Stimulated activated CD8-positive, alpha-beta memory T cell treated with anti-CD3 and anti-CD28 coated beads, Interleukin-15, amount 100 ng/mL, for 48 hours (primary cell): ENCODE measurements around the gene ROBO1.

ENCODE experiments used
- DNase-seq, 2 donors: peaks; one replicate each; pipeline ENCODE4 v3.0.0-alpha.2; 2020; ENCODE audit warnings: low read depth in 2 of 2

Gene ROBO1

GRCh38 chr3:79467721-79468120, 300.1 kb downstream of the ROBO1 start:
- DNase-seq: no peak

DNA sequence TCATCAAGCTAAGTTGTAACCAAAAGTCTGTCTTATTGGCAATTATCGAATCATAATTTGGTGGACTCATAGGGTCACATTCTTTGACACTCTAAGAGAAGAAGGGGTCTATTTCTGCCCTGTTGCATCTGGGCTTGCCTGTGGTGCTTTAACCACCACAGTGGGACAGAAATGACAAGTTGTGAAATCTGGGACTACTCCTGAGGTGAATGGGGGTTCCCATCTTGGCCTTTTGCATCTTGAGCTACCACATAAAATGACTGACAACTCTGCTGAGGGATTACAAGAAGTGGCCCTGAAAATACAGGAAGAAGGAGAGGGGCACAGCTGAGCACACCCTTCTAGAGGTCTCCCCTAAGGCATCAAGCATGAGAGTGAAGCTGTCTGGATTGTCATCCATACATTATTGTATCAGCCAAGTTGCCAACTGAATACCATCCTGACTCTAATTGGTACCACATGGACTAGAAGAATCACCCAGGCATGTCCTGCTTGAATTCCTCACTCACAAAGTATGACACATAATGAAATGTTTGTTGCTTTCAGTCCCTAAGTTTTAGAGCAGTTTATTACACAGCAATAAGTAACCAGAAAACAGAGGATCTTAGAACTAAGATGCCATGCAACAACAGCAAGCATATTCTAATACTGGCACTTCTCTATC, 306.5 kb downstream of the ROBO1 start:
- no peak for DNase-seq

DNA sequence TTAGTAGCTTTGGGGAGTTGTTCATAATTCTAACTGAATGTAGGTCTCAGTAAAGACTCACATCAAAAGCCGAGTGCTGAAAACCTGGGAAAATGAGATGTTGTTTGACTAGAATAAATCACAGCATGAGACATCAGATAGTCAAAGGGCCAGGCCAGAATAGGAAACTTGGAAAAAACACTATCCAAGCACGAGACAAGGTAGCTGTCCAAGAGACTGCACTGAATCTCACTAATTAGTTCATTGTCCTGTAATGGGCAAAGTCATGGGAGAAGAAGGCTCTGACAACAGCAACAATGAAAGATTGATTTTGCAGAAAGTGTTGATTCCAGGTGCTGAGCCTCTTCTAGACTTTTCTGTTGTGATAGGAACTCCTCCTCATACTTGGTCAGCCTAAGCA, 314.2 kb downstream of the ROBO1 start:
- no peak for DNase-seq

- no peak for DNase-seq
These were observed 331.4 kb downstream of the ROBO1 start for GRCh38 chr3:79436387-79436786.

GRCh38 chr3:79427081-79427480, 340.7 kb downstream of the ROBO1 start:
- no peak for DNase-seq

- no peak for DNase-seq
These were observed 343.0 kb downstream of the ROBO1 start for GRCh38 chr3:79424811-79425210.

DNA sequence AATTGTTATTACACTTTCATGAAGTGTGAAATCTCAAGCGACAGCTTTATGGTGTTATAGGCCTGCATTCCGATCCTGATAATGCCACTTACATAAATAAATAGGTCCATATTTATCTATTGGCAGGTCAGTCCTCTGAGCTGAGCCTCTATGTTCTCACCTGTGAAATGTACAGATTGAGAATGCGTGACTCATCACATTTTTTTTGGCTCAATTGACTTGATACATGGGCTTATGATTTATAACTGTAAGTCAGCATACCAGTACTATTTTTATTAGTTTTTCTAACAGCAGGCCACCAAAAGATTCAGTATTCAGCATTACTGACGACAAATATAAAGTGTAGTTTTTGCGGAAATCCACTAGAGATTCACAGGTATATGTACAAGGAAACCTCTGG, 344.4 kb downstream of the ROBO1 start:
- no peak for DNase-seq

GRCh38 chr3:79421273-79421672, 346.5 kb downstream of the ROBO1 start:
- no peak for DNase-seq

DNA sequence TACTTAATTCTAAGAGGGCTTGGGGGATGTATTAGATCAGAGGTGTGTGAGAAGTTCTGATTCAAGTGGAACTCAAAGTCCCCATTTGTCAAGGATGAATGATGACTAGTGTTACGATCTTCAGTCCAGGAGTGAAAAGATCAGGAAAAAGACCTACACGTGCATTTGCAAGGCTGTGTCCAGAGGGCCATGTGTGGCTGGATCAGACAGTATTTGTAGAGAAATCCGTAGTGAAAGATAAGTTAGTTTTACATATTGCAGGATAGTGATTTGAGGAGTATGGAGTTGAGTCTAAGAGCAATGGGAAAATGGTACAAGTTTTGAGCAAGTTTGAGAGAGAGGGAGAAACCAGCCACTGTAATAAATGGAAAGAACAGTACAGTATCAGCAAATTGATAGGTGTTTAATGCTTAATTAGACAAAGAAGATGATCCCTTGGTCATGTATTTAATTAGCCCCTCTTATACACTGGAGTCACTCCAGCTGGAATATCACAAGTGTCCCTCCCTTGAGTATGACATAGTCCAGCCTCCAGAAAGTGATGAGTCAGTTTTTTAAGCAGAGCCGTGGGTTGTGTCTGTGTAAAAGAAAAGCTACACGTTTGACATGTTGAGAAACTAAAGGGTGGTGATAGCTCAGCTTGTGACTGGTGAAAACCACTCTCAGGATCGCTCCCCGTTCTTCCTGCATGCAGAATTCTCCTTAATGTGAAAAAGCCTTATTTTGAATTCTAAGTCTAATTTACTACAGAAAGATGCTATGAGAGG, 348.8 kb downstream of the ROBO1 start:
- no peak for DNase-seq

DNA sequence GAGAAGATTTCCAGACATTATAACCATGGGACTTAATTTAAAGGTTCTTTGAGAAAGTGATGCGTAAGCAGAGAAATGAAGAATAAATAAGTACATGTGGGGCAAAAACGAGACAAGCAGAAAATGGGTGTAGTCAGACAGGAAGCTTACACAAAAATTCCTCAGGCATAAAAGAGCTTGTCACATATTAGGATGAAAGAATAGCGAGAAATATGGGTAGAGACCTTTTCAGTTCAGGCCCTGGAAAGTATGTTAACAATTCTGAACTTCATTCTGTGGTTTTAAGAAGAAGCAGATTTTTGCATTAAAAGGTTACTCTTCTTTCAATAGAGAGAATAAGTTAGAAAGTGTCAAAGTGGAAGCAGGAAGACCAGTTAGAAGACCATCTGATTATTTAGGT, 352.4 kb downstream of the ROBO1 start:
- no peak for DNase-seq

DNA sequence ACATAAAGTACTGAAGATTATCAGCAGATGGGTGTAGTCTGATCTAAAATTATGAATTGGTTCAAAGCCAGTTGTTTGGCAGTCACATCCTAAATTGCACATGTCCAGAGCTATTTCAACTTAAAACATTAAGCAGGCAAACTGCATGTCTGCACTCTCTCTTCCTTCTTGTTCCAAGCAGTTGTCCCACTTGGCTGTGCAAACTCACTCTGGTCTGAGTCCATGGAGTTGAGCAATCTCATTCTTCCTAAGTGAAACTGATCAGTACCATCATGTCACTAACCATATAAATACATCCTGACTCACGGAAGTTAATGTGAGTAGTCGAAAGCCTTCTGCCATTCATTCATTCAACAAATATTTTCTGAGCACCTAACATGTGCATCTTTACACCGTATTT, 353.0 kb downstream of the ROBO1 start:
- no peak for DNase-seq

DNA sequence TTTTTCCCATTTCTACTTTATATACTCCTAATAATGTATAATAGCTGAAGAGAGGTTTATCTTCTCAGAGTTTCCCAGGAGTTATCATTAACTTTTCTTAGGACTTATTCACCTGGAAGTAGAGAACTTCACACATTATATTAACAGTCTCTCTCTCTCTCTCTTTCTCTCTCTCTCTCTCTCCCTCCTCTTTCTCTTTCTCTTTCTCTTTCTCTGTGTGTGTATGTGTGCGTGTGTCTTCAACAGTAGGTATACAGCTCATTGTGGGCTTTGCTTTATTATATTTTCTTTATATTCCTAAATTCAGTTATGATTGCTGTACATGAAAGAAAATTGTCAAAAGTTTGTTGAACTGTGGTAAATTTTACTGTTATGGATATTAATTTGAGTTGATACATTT, 353.8 kb downstream of the ROBO1 start:
- DNase-seq: no peak

- DNase-seq: no peak
These were observed 355.3 kb downstream of the ROBO1 start for GRCh38 chr3:79412537-79412936.

DNA sequence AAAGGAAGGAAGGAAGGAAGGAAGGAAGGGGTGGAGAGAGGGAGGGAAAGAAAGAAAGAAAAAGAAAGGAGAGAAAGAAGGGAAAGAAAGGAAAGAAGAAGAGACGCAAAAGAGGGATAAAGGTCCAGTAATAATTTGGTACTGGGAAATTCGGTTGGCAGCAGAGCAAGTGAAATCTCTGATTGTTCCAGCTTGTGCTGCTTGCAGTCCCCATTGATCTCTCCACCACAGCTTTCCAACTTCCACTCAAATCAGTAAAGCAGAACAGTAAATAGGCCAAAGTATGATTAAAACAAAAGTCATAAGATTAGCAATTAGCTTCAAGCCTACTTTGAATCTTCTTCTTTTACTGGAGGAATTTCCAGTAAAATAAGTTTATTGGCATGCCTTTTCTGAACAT, 357.2 kb downstream of the ROBO1 start:
- DNase-seq: no peak

DNA sequence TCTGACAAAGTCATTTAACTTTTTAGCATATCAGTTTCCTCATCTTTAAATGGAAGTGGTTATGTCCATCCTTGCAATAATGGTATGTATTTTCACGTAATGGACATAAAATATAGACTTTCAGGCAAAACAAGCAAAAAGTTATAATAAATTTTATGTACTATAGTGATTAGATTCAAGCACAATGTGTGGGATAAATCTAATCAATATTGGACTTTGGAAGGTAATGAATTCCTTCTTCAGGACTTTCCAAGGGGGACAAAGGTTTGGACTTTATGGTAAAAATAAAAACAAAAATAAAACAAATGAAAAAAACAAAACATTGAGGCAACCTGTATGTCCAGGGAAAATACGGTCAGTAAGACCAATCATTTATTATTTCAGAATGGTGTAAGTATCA, 357.7 kb downstream of the ROBO1 start:
- no peak for DNase-seq

GRCh38 chr3:79406175-79406574, 361.6 kb downstream of the ROBO1 start:
- DNase-seq: no peak

DNA sequence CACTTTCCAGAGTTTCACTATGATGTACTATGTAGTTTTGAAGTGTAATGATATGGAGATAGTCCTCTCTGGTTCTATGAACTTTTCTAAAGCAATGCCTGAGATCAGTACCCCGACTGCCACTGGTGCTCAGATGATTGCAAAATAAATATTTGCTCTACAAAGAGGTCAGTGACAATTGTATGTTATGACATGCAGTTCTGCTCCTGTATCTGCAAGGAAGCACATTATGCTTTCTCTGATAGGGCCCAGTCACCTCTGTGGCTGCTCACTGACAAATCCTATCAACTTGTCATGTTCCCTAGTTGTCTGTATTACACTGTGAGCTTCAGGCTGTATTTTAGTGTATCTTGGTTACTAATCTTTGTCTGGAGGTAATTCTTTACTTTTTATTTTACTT, 362.6 kb downstream of the ROBO1 start:
- DNase-seq: no peak

GRCh38 chr3:79396595-79396994, 371.2 kb downstream of the ROBO1 start:
- no peak for DNase-seq

GRCh38 chr3:79392479-79392878, 375.3 kb downstream of the ROBO1 start:
- DNase-seq: no peak

GRCh38 chr3:79390352-79390751, 377.4 kb downstream of the ROBO1 start:
- no peak for DNase-seq

DNA sequence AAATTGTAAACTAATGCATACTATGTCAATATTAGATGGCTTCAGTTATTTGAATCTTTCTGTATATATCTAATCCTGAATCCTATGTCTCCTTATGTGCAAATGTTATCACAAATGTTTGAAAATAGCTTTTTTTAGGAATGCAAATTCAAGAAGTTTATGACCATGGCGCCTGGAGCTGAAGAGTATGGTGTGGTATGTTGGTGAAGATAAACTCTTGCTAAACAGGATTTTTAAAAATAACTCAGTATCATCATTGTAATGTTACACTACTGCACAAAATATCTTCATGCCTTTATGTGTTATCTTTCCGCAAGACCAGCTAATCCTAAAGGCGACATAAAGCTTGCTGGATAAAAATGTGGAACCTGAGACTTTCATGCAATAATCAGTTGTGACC, 382.6 kb downstream of the ROBO1 start:
- DNase-seq: no peak

GRCh38 chr3:79383402-79384012, 384.3 kb downstream of the ROBO1 start:
- no peak for DNase-seq

- no peak for DNase-seq
These were observed 387.2 kb downstream of the ROBO1 start for GRCh38 chr3:79380581-79380980.
